HepG2 (cell line): ENCODE results near the gene GLOD5. TPM values are rescaled to one million over a fixed set of nuclear protein-coding genes. Genes with fewer than 3 reads are reported as not detected.

Experiments used
- GLMP ChIP-seq: sonication (generic); formaldehyde crosslinking; IDR thresholded peaks from 2 replicates; pipeline ENCODE4 v1.9.0; 2021; ENCODE audit warnings: missing genetic modification reagents, mild to moderate bottlenecking, borderline replicate concordance
- HMGXB4 ChIP-seq, 2 experiments: sonication (generic) in 1 of 2; formaldehyde crosslinking in 1 of 2; IDR thresholded peaks; 2 replicates each; pipeline versions ENCODE4 v1.4.0 to v1.6.1; 2018 to 2020; ENCODE audit warnings: missing genetic modification reagents in 2 of 2, borderline replicate concordance in 1 of 2, low read depth in 1 of 2, mild to moderate bottlenecking in 1 of 2, missing biosample characterization in 1 of 2
- MED1 ChIP-seq: sonication (generic); formaldehyde crosslinking; IDR thresholded peaks from 2 replicates; pipeline ENCODE4 v1.4.0; 2020; ENCODE audit warnings: missing genetic modification reagents
- POLR2G ChIP-seq: fragments of 200-400 bp; formaldehyde crosslinking; IDR thresholded peaks from 2 replicates; pipeline ENCODE4 v1.6.1; 2018; ENCODE audit warnings: mild to moderate bottlenecking, low read depth, low read length, moderate library complexity
- SAP130 ChIP-seq: IDR thresholded peaks from 2 replicates; pipeline ENCODE4 v1.6.1; 2016; ENCODE audit warnings: low read depth
- ZBTB14 ChIP-seq: sonication (generic); formaldehyde crosslinking; IDR thresholded peaks from 2 replicates; pipeline ENCODE4 v1.4.0; 2020; ENCODE audit warnings: missing genetic modification reagents
- ZNF652 ChIP-seq: IDR thresholded peaks from 2 replicates; pipeline ENCODE4 v1.6.1; 2016; ENCODE audit warnings: low read depth, borderline replicate concordance
- ZNF766 ChIP-seq: sonication (generic); formaldehyde crosslinking; IDR thresholded peaks from 2 replicates; pipeline ENCODE4 v1.5.0; 2020; ENCODE audit warnings: missing genetic modification reagents, borderline replicate concordance
- polyA plus RNA-seq, 8 experiments: library from polyadenylated mRNA; depleted of rRNA in 3 of 8; stranded (reverse) in 7 of 8; unstranded in 1 of 8; fragments of >200 nt; fragmentation: Illumina TruSeq in 4 of 8; extraction: Trizol in 4 of 8; gene quantifications; 2 replicates each; pipeline versions ENCODE4 v1.2.1 to v1.2.3, GENCODE V29; 2011 to 2016; ENCODE audit warnings: low read depth in 4 of 8, missing spikeins in 1 of 8, mixed read lengths in 1 of 8; ENCODE audit not compliant: insufficient read depth in 1 of 8
- total RNA-seq, 5 experiments: library from RNA; depleted of rRNA; stranded (reverse); fragments of >200 nt; fragmentation: Illumina TruSeq; extraction: Trizol; gene quantifications; 2 replicates each; pipeline ENCODE4 v1.2.3, GENCODE V29; 2016; ENCODE audit warnings: low read depth in 1 of 5
- TF ChIP-seq, protein P1 (sequence below): sonication (generic); formaldehyde crosslinking; IDR thresholded peaks from 2 replicates; pipeline ENCODE4 v1.4.0; 2020; ENCODE audit warnings: missing genetic modification reagents; ENCODE audit errors: not compliant biosample characterization

Gene GLOD5
- total and polyA plus RNA-seq, 2 of the 13 experiments (the other 11 are each of a cell fraction or from before 2014, with no cell fraction given): 0.93 to 1.3 TPM

DNA sequence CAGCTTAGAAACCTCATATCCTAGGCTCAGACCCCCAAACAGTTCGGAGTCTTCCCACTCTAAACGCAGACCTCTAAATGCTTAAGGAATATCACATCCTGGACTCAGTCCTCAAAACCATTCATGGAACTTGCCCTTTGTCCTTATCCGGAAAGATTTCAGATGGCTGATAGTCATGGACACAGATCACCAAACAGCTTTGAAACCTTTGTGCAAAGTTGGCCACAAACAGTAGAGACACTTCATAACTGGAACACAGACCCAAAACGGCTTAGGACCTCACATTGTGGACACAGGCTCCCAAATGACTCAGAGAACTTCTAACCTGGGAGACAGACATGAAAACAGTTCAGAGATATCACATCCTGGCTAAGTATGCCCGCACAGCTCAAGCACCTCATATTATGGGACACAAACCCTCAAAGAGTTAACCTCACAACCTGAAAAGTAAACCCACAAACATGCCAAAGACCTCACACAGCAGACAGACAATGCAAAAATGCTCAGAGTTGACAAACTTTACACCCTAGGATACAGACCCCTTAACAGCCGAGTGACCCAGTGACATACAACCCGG is 49.5 kb upstream of the GLOD5 start (continued):
- peak; percentile 78 for TF ChIP-seq ZNF652 (CRISPR knock-in tag)
- no peak for TF ChIP-seq GLMP (CRISPR knock-in tag)
- TF ChIP-seq ZNF766 (CRISPR knock-in tag): no peak
- TF ChIP-seq MED1 (CRISPR knock-in tag): 0 out of 2 replicates have a peak, but pooled peaks have one; percentile 43
- peak; percentile 21; the same call in 1 of the 2 replicates for TF ChIP-seq SAP130 (CRISPR knock-in tag)
- 0 out of 2 replicates have a peak, but pooled peaks have one; percentile 27 for TF ChIP-seq POLR2G
- TF ChIP-seq HMGXB4 (CRISPR knock-in tag; IDR thresholded peaks at IDR 0.05; ENCODE audit: borderline replicate concordance in 1 of 2, low read depth in 1 of 2): 0 out of 4 replicates have a peak, but pooled peaks of 1 of the 2 experiments have one; percentile 20
- TF ChIP-seq, protein P1, sequence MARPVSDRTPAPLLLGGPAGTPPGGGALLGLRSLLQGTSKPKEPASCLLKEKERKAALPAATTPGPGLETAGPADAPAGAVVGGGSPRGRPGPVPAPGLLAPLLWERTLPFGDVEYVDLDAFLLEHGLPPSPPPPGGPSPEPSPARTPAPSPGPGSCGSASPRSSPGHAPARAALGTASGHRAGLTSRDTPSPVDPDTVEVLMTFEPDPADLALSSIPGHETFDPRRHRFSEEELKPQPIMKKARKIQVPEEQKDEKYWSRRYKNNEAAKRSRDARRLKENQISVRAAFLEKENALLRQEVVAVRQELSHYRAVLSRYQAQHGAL (CRISPR knock-in tag): no peak
- no peak for TF ChIP-seq ZBTB14
